Neural cell (in vitro differentiated cells): ENCODE data around the gene PLA2G6.

ENCODE experiments used
- CTCF ChIP-seq: fragments of 450-650 bp; IDR thresholded peaks from 2 replicates; pipeline ENCODE4 v1.5.1; 2014; ENCODE audit warnings: antibody characterized with exemption, mild to moderate bottlenecking, moderate library complexity; ENCODE audit not compliant: poor library complexity, severe bottlenecking
- EZH2 ChIP-seq: fragments of 200-600, 300-800 bp; shearing (Covaris generic), sonication (generic); IDR thresholded peaks from 2 replicates; pipeline ENCODE4 v1.6.1; 2014; ENCODE audit warnings: antibody characterized with exemption, low read length, borderline replicate concordance, mild to moderate bottlenecking; ENCODE audit not compliant: insufficient read depth, poor library complexity, severe bottlenecking

- no peak for TF ChIP-seq CTCF
- no peak for TF ChIP-seq EZH2
Observed at GRCh38 chr22:38137876-38138687, 43.5 kb downstream of the PLA2G6 start.
